Tibial artery (tissue), 4 donors: ENCODE data around the gene NLGN1.

ENCODE experiments used
- DNase-seq, 2 donors: peaks; one replicate each; pipeline ENCODE4 v3.0.0-alpha.2; 2019
- H3K27ac ChIP-seq, 2 donors: fragments of 200-600 bp; sonication (generic) in 1 of 2; 1 replicate in 1 of 2; 2 replicates in 1 of 2; pipeline ENCODE4 v1.5.1; 2018 to 2019; ENCODE audit warnings: mild to moderate bottlenecking in 1 of 2
- H3K27me3 ChIP-seq, 2 donors: fragments of 200-600 bp; sonication (generic) in 1 of 2; one replicate each; pipeline versions ENCODE4 v1.5.1 to v1.6.0; 2016 to 2019
- H3K36me3 ChIP-seq, 3 donors: fragments of 200-600 bp; sonication (generic) in 2 of 3; one replicate each; pipeline ENCODE4 v1.5.1; 2016 to 2019; ENCODE audit warnings: mild to moderate bottlenecking in 2 of 3
- H3K4me1 ChIP-seq, 4 donors: fragments of 200-600 bp; sonication (generic) in 2 of 4; 1 replicate in 3 of 4; 2 replicates in 1 of 4; pipeline ENCODE4 v1.5.1; 2016 to 2019
- H3K4me3 ChIP-seq, 2 donors: fragments of 200-600 bp; sonication (generic) in 1 of 2; 1 replicate in 1 of 2; 2 replicates in 1 of 2; pipeline ENCODE4 v1.5.1; 2018 to 2019; ENCODE audit warnings: mild to moderate bottlenecking in 2 of 2
- H3K9me3 ChIP-seq, 3 donors: fragments of 200-600 bp; sonication (generic) in 1 of 3; one replicate each; pipeline ENCODE4 v1.5.1; 2016 to 2019
- CTCF ChIP-seq, 2 experiments: fragments of 200-600 bp in 1 of 2; fragments of 450-650 bp in 1 of 2; IDR thresholded peaks; one replicate each; pipeline ENCODE4 v1.5.1; 2017 to 2019; ENCODE audit warnings: antibody characterized with exemption in 2 of 2, mild to moderate bottlenecking in 1 of 2, moderate library complexity in 1 of 2
- intact Hi-C: fragments of 100-400 bp; cut with DNase I; formaldehyde crosslinking; loops from one replicate; pipeline ENCODE4 v1.15.0; 2023; ENCODE audit warnings: low total_unique reads

Gene NLGN1

DNA sequence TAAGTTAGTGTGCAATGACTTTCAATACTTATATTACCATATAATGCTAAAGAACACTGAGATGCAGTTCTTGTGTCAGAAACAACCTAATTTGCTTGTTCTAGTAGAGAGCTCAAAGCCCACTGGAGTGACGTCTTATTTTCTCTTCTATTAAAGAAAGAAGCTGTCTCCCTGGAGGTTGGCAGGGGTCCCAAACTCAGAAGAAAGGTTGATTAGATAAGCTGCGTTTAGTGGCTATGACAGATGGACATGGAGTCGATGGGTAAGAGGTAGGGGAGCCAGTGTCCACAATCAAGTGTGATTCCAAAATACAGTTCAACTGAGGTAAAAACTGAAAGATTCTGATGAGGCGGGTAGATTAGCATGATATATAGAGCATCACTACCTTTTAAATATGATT, 363.6 kb downstream of the NLGN1 start:
- no peak for TF ChIP-seq CTCF (IDR thresholded peaks at IDR 0.05)
- Histone ChIP-seq H3K27me3 (no peaks in the 10 kb centered on the region), H3K4me1 (no peaks in the 10 kb centered on the region), H3K4me3 (no peak overlapping the region), H3K27ac (no peak overlapping the region), H3K36me3 (no peaks in the 10 kb centered on the region), H3K9me3 (no peaks in the 10 kb centered on the region)
- DNase-seq: no peak
- intact Hi-C loops: no loop called here

- Histone ChIP-seq H3K9me3 (no peaks in the 10 kb centered on the region), H3K4me1 (no peaks in the 10 kb centered on the region)
- intact Hi-C loops: no loop called here
Observed at GRCh38 chr3:173762501-173762900, 365.0 kb downstream of the NLGN1 start.

GRCh38 chr3:173770011-173770410, 372.5 kb downstream of the NLGN1 start:
- H3K9me3 ChIP-seq: no peaks in the 10 kb centered on the region
- no peaks in the 10 kb centered on the region for H3K36me3 ChIP-seq
- H3K4me3 ChIP-seq: no peak overlapping the region
- H3K4me1 ChIP-seq: no peaks in the 10 kb centered on the region
- no peak for TF ChIP-seq CTCF (IDR thresholded peaks at IDR 0.05)
- no peaks in the 10 kb centered on the region for H3K27me3 ChIP-seq
- intact Hi-C loops: no loop called here
- H3K27ac ChIP-seq: no peak overlapping the region
- DNase-seq: no peak

More at GRCh38 chr3:173762501-173762900, 365.0 kb downstream of the NLGN1 start:
- no peaks in the 10 kb centered on the region for H3K27me3 ChIP-seq
- no peak for TF ChIP-seq CTCF (IDR thresholded peaks at IDR 0.05)
- H3K4me3 ChIP-seq: no peak overlapping the region
- H3K36me3 ChIP-seq: no peaks in the 10 kb centered on the region
- no peak overlapping the region for H3K27ac ChIP-seq
- no peak for DNase-seq

GRCh38 chr3:173770796-173771573, 373.4 kb downstream of the NLGN1 start:
- no peak for DNase-seq

GRCh38 chr3:173773800-173774199, 376.3 kb downstream of the NLGN1 start:
- Histone ChIP-seq H3K27me3 (no peaks in the 10 kb centered on the region), H3K9me3 (no peaks in the 10 kb centered on the region), H3K4me3 (no peak overlapping the region), H3K4me1 (no peaks in the 10 kb centered on the region), H3K27ac (no peak overlapping the region), H3K36me3 (no peaks in the 10 kb centered on the region)
- intact Hi-C loops: no loop called here
- DNase-seq: no peak
- TF ChIP-seq CTCF (IDR thresholded peaks at IDR 0.05): no peak

More at GRCh38 chr3:173770796-173771573, 373.4 kb downstream of the NLGN1 start:
- intact Hi-C loops: no loop called here
- no peak overlapping the region for H3K4me3 ChIP-seq
- H3K27me3 ChIP-seq: no peaks in the 10 kb centered on the region
- H3K36me3 ChIP-seq: no peaks in the 10 kb centered on the region
- no peak overlapping the region for H3K27ac ChIP-seq
- no peaks in the 10 kb centered on the region for H3K4me1 ChIP-seq
- no peak for TF ChIP-seq CTCF (IDR thresholded peaks at IDR 0.05)
- H3K9me3 ChIP-seq: no peaks in the 10 kb centered on the region
